Measurements from ENCODE around the gene RPLP2.

- TF ChIP-seq, protein P1, sequence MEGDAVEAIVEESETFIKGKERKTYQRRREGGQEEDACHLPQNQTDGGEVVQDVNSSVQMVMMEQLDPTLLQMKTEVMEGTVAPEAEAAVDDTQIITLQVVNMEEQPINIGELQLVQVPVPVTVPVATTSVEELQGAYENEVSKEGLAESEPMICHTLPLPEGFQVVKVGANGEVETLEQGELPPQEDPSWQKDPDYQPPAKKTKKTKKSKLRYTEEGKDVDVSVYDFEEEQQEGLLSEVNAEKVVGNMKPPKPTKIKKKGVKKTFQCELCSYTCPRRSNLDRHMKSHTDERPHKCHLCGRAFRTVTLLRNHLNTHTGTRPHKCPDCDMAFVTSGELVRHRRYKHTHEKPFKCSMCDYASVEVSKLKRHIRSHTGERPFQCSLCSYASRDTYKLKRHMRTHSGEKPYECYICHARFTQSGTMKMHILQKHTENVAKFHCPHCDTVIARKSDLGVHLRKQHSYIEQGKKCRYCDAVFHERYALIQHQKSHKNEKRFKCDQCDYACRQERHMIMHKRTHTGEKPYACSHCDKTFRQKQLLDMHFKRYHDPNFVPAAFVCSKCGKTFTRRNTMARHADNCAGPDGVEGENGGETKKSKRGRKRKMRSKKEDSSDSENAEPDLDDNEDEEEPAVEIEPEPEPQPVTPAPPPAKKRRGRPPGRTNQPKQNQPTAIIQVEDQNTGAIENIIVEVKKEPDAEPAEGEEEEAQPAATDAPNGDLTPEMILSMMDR (IDR thresholded peaks at IDR 0.05; ENCODE audit: low read depth, low read length, poor library complexity, severe bottlenecking): no peak
- no peak for TF ChIP-seq EZH2phosphoT487 (IDR thresholded peaks at IDR 0.05; ENCODE audit: borderline replicate concordance, low read length)
These were observed 5.8 kb upstream of the RPLP2 start for GRCh38 chr11:803770-804598.

Measured in DOHH2 (cell line).